Panc1 (cell line): Measurements from ENCODE around the gene SRCIN1. TPM values are rescaled to one million over a fixed set of nuclear protein-coding genes. Genes with fewer than 3 reads are reported as not detected.

Source experiments
- ATAC-seq: fragments of 200-7000 bp; cut with Tn5 transposase; 2 replicates; pipeline ENCODE4 v1.9.1; 2020; ENCODE audit warnings: mild to moderate bottlenecking, moderate library complexity
- BruUV-seq: library from RNA; stranded (reverse); fragments of 400-500 nt; replicated peaks from 2 replicates; lab custom pipeline; 2021; lab: Mats Ljungman, UMichigan
- CTCF ChIA-PET: fragments of 300-600 bp; sonication (Branson Sonifier 250); formaldehyde crosslinking; loops from one replicate; lab custom pipeline; 2022; ENCODE audit warnings: antibody characterized with exemption; lab: Charles Lee
- POLR2A ChIA-PET: fragments of 300-600 bp; sonication (Branson Sonifier 250); formaldehyde crosslinking; loops from one replicate; lab custom pipeline; 2022; ENCODE audit warnings: antibody characterized with exemption; lab: Charles Lee
- DNase-seq: peaks from one replicate; pipeline ENCODE4 v3.0.0-alpha.2; 2010; ENCODE audit warnings: low read depth, low spot score
- H3K27ac ChIP-seq: 2 replicates; pipeline ENCODE4 v1.5.1; 2011; ENCODE audit warnings: mild to moderate bottlenecking, low read length, inconsistent platforms
- H3K27me3 ChIP-seq: fragments of 200-500 bp; sonication (Bioruptor generic); 2 replicates; pipeline ENCODE4 v1.6.0; 2014; ENCODE audit warnings: low read length, inconsistent platforms; ENCODE audit not compliant: control insufficient read depth, insufficient read depth
- H3K36me3 ChIP-seq: fragments of 200-500 bp; sonication (Bioruptor generic); 2 replicates; pipeline ENCODE4 v1.5.1; 2014; ENCODE audit warnings: inconsistent platforms, mild to moderate bottlenecking, low read length, moderate library complexity; ENCODE audit not compliant: control insufficient read depth, insufficient read depth
- H3K4me1 ChIP-seq: 2 replicates; pipeline ENCODE4 v1.5.1; 2011; ENCODE audit warnings: inconsistent platforms, mild to moderate bottlenecking, low read length, moderate library complexity; ENCODE audit not compliant: control insufficient read depth, insufficient read depth
- H3K4me3 ChIP-seq, 2 experiments: 2 replicates each; pipeline ENCODE4 v1.5.1; 2011 to 2012; ENCODE audit warnings: low read depth in 2 of 2, low read length in 2 of 2, mild to moderate bottlenecking in 2 of 2, inconsistent platforms in 1 of 2, moderate library complexity in 1 of 2
- H3K9me3 ChIP-seq: fragments of 200-500 bp; sonication (Bioruptor generic); 2 replicates; pipeline ENCODE4 v1.5.1; 2014; ENCODE audit warnings: low read depth, mild to moderate bottlenecking, inconsistent platforms, low read length, moderate library complexity; ENCODE audit not compliant: control insufficient read depth, insufficient read depth
- CTCF ChIP-seq: fragments of 450-650 bp; IDR thresholded peaks from 2 replicates; pipeline ENCODE4 v1.5.1; 2017; ENCODE audit warnings: mild to moderate bottlenecking
- POLR2AphosphoS5 ChIP-seq: IDR thresholded peaks from 2 replicates; pipeline ENCODE4 v1.6.1; 2012; ENCODE audit warnings: mild to moderate bottlenecking, low read depth, low read length, moderate library complexity
- SIN3A ChIP-seq: IDR thresholded peaks from 2 replicates; pipeline ENCODE4 v1.6.1; 2012; ENCODE audit warnings: low read depth, mild to moderate bottlenecking, low read length, moderate library complexity, borderline replicate concordance; ENCODE audit not compliant: insufficient read depth
- TCF7L2 ChIP-seq: IDR thresholded peaks from 2 replicates; pipeline ENCODE4 v1.6.1; 2011; ENCODE audit warnings: mild to moderate bottlenecking, low read depth, low read length, inconsistent platforms
- in situ Hi-C: cut with HindIII; loops from 2 replicates; pipeline ENCODE4 v1.10.0; 2016; ENCODE audit warnings: low sequenced_read_pairs, low pct_unique_long_range_greater_than_20kb
- intact Hi-C: fragments of 100-400 bp; cut with micrococcal nuclease; formaldehyde crosslinking; loops from one replicate; pipeline ENCODE4 v1.10.0; 2022; ENCODE audit not compliant: unreplicated experiment
- total RNA-seq: library from RNA; stranded (reverse); gene quantifications from one replicate; pipeline ENCODE4 v1.2.1, GENCODE V29; 2021; ENCODE audit not compliant: unreplicated experiment
- TF ChIP-seq, protein P1 (sequence below), 2 experiments: IDR thresholded peaks; 2 replicates each; pipeline ENCODE4 v1.6.1; 2011 to 2012; ENCODE audit warnings: low read depth in 2 of 2, control low read depth in 1 of 2, low read length in 1 of 2, mild to moderate bottlenecking in 1 of 2, moderate library complexity in 1 of 2; ENCODE audit not compliant: insufficient read depth in 1 of 2

Gene SRCIN1
- total RNA-seq, 1 experiment from 2014 or later: 12.8 TPM

DNA sequence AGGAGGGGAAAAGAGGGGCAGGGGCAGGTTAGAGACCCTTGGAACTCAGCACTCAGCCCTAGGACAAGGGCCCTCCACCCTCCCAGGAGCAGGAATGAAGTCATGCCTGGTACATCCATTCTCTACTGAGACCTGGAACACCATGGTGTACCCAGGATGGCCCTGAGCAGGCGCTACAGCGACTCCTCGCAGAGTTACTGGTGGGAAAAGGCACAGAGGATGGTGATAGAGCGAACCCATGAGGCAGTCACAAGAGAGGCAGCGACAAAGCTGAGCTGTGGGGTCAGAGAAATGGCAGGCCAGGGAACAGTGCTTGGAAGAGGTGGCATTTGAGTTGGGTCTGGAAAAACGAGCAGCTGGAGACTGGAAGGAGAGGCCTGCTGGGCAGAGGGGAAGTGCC lies 37.5 kb downstream of the SRCIN1 start:
- ATAC-seq: no peak
- H3K4me1 ChIP-seq: peaks cover 9% of the 10 kb centered on the region
- H3K27ac ChIP-seq: no peak overlapping the region
- H3K4me3 ChIP-seq: no peak overlapping the region
- CTCF ChIA-PET: no interaction called here
- POLR2A ChIA-PET: no interaction called here
- TF ChIP-seq TCF7L2 (no peak), POLR2AphosphoS5 (no peak), CTCF (no peak), SIN3A (no peak)
- TF ChIP-seq, protein P1, sequence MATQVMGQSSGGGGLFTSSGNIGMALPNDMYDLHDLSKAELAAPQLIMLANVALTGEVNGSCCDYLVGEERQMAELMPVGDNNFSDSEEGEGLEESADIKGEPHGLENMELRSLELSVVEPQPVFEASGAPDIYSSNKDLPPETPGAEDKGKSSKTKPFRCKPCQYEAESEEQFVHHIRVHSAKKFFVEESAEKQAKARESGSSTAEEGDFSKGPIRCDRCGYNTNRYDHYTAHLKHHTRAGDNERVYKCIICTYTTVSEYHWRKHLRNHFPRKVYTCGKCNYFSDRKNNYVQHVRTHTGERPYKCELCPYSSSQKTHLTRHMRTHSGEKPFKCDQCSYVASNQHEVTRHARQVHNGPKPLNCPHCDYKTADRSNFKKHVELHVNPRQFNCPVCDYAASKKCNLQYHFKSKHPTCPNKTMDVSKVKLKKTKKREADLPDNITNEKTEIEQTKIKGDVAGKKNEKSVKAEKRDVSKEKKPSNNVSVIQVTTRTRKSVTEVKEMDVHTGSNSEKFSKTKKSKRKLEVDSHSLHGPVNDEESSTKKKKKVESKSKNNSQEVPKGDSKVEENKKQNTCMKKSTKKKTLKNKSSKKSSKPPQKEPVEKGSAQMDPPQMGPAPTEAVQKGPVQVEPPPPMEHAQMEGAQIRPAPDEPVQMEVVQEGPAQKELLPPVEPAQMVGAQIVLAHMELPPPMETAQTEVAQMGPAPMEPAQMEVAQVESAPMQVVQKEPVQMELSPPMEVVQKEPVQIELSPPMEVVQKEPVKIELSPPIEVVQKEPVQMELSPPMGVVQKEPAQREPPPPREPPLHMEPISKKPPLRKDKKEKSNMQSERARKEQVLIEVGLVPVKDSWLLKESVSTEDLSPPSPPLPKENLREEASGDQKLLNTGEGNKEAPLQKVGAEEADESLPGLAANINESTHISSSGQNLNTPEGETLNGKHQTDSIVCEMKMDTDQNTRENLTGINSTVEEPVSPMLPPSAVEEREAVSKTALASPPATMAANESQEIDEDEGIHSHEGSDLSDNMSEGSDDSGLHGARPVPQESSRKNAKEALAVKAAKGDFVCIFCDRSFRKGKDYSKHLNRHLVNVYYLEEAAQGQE (IDR thresholded peaks at IDR 0.05; ENCODE audit: insufficient read depth in 1 of 2, low read depth in 2 of 2, low read length in 1 of 2): no peak
- intact Hi-C loops (no loop called here), in situ Hi-C loops (no loop called here)
- DNase-seq: no peak
- no peaks in the 10 kb centered on the region for H3K9me3 ChIP-seq
- no TSS peak for BruUV-seq
- no peaks in the 10 kb centered on the region for H3K36me3 ChIP-seq
- no peaks in the 10 kb centered on the region for H3K27me3 ChIP-seq

DNA sequence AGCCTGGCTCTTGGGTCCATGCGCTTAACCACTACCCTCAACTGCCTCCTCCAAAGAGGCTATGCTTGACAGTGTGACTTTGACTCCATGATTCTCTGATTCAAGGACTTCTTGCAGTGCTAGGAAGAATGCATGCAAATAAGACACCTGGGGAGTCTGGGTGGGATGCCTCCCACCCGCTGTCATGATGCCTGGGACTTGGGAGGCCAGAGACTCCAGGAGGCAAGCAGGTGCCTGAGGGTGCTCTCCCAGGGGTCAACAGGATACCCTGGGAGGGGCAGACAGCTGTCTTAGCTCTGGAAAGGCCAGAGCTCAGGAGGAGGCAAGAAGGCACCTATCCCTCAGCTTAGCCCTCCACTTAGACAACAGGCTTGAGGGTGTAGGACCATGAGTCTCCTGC lies 38.4 kb downstream of the SRCIN1 start:
- Histone ChIP-seq H3K27me3 (no peaks in the 10 kb centered on the region), H3K4me1 (peaks cover 4% of the 10 kb centered on the region), H3K36me3 (no peaks in the 10 kb centered on the region), H3K27ac (no peak overlapping the region), H3K9me3 (no peaks in the 10 kb centered on the region), H3K4me3 (no peak overlapping the region)
- no peak for DNase-seq
- in situ Hi-C loops (no loop called here), intact Hi-C loops (no loop called here)
- ChIA-PET POLR2A (no interaction called here), CTCF (interaction anchor here (0.6 kb wide), 2 partner anchors 9 to 38 kb away, joined by 4 to 9 read pairs; partner anchors contain the start of gene SRCIN1)
- TF ChIP-seq, protein P1 (IDR thresholded peaks at IDR 0.05; ENCODE audit: insufficient read depth in 1 of 2, low read depth in 2 of 2, low read length in 1 of 2): no peak
- TF ChIP-seq SIN3A (no peak), POLR2AphosphoS5 (no peak), CTCF (no peak), TCF7L2 (no peak)
- no peak for ATAC-seq
- BruUV-seq: no TSS peak
